Myocyte (in vitro differentiated cells): ENCODE measurements around the gene WTIP. TPM values are rescaled to one million over a fixed set of nuclear protein-coding genes. Genes with fewer than 3 reads are reported as not detected.
A peak's percentile ranks its signal among the peaks of the same experiment; 100 is the strongest.
"Not testable (repeated sequence)": the region's sequence is repeated elsewhere in the genome, so short reads cannot be mapped to it uniquely, and the experiment has no call there.

ENCODE experiments used
- DNase-seq: peaks from one replicate; pipeline ENCODE4 v3.0.0-alpha.2; 2012; ENCODE audit warnings: low read depth
- total RNA-seq: library from RNA; depleted of rRNA; stranded (reverse); fragments of >200 nt; gene quantifications from 2 replicates; pipeline ENCODE4 v1.2.3, GENCODE V29; 2014

Gene WTIP
- total RNA-seq, 1 donor from 2014 or later = 32.3 TPM

- no peak for DNase-seq
Observed at GRCh38 chr19:34503531-34504272, 22.1 kb downstream of the WTIP start.

DNA sequence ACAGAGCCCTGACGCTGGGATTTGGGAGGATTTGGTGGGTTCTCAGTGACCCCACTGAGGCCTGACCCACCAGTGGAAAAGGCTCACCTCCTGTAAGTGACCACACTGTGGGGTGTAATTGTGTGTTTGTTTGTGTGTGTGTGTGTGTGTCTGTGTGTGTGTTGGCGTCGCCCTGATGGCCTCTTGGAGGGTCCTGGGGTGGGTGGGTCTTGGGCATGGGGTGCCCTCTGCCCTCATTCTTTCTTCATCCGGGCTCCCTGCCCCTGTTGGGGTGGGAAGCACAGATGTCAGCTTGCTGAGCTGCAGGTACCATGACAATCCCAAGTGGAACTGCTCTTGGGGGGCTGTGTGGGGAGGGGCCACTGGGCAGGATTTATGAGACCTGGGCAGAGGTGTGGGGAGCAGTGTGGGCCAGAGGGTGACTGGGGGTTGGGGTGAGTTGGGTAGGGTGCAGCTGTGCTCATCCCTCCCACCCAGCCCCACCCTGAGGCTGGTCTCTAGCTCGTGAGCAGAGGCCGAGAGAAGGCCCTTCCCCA, 22.8 kb downstream of the WTIP start:
- no peak for DNase-seq

DNA sequence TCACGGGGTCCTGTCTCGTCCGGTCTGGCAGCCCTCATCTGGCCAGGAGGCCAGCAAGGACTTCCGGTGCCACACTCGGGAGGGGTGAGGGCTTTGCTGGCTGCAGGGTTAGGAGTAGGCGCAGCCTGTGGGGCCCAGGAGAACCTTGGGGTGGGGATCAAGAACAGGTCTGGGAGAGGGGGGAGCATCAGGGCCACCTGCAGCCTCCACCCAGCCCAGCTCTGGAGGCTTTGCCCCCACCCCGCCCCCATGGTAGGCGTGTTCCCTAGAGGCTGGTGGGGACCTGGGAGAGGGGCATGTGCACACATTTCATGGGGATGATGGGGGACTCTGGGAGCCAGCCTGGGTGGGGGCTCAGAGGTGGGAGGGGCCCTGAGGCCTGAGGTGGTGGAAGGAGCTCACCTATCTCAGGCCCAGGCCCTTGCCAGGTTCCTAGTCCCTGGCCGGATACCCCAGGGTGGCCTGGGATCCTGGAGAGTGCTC, 23.3 kb downstream of the WTIP start:
- no peak for DNase-seq

DNA sequence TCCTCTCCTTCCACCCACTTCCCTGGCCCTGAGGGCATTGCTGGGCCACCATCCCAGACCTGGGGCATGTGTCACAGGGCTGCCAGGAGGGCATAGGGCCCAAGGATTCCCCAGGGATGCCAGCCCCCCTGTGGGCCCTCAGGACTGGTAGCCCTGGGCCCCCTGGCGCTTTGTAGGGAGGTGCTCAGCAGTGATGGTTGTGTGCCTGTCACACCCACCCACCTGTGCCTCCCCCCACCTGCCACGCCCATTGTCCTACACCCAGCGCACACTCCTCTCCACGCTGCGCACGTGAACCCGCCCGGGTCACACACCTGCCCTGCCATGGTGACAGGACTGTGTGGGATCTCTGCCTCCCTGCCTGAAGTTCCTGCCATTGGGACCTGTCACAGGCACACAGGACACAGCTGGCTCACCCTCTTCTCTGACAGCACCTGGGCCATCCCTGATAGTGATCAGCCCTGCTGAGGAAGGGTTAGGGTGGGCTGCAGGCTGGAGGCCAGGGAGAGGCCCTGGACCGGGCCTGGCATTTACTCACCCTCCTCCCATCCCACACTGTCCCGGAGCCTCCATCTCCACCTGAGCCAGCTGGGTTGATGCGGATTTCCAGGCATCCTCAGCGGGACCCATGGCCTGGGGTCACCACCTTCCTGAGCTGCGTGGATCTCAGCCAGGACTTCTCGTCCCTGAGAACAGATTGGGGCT, 23.9 kb downstream of the WTIP start:
- DNase-seq = no peak

- DNase-seq = no peak
Observed at GRCh38 chr19:34506026-34506370, 24.4 kb downstream of the WTIP start.

GRCh38 chr19:34507414-34508067, 26.0 kb downstream of the WTIP start:
- no peak for DNase-seq

DNA sequence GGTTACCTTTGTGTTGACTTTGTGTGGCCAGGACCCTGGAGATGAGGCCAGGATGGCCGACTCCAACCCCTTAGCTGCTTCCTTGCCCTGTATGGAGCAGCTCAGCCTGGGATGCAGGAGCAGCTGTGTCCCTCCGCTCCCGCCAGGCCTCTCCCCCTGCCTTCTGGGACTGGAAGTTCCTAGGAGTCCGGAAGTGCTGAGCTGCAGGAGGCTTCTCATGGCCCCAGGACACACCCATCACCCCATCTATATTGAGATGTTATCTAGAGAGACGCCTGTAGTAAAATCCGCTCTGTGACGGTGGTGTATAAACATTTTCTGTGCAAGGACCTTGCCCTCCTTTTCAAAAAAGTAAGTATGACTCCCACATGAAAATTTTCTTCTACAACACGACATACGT, 27.0 kb downstream of the WTIP start:
- DNase-seq = no peak

DNA sequence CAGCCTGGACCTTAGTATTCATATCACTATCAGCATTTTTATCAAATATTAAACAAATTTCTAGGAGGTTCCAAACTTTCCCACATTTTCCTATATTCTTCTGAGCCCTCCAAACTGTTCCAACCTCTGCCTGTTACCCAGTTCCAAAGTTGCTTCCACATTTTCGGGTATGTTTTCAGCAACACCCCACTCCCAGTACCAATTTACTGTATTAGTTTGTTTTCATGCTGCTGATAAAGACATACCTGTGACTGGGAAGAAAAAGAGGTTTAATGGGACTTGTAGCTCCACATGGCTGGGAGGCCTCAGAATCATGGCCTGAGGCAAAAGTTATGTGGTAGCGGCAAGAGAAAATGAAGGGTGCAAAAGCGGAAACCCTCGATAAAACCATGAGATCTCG, 29.3 kb downstream of the WTIP start:
- not testable (repeated sequence) for DNase-seq

DNA sequence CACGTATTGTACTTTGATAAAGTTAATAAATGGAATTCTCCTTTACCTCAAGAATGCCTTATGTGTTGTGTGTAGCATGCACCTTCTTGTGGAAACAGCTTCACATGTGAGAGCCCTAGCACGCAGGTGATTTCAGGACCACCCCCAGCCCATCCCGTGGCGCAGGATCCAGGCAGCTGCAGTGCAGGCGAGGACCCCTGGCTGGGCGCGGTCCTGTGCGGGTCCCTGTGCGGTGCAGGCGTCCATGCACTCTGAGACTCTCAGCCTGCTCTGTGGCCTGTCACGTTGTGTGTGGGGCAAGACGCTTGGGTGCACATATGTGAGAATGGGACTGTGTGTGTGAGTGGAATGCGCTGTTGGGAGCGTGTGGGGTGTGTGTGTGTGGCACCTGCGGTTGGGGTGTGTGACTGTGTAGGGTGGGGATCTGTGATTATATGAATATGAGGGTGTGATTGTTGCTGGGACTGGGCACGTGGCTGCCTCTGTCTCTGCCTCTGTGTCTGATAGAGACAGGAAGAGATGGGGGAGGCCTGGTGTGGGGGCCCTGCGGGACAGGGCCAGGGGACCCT, 30.8 kb downstream of the WTIP start:
- DNase-seq = no peak

GRCh38 chr19:34513767-34514166, 32.2 kb downstream of the WTIP start:
- no peak for DNase-seq

DNA sequence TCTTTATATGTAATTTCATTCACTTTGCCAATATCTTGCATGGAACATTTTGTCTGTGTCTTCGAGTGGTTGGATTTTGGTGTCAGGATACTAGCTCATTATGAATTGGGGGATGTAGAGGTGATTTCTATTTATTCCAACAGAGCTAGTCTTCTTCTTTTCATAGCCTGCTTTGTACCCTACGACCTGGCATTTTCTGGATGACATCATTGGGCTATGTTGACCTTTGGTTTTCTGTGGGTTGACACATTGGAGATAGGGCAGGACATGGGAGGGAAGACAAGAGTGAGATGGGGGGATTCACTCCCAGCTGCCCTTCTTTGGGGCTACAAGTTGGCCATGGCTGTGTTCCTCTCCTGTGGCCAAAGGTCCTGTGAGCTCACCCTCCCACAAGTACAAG, 38.0 kb downstream of the WTIP start:
- no peak for DNase-seq

DNA sequence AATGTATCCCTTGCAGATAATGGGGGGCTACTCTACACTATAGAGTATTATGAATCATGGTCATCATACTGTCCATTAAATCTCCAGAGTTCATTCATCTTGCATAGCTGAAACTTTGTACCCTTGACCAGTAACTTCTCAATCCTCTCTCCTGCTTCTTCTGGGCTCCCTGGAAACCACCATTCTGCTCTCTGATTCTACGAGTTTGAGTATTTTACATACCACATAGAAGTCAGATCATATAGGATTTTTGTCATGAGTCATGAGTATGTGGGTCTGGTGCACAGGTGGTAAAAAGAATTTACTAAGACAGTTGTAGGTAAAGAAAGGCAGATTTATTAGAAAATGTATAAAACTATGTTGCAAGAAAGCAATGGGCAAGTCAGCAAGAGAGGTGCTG, 41.9 kb downstream of the WTIP start:
- no peak for DNase-seq

- no peak for DNase-seq
Observed at GRCh38 chr19:34525001-34525400, 43.4 kb downstream of the WTIP start.

- DNase-seq = no peak
Observed at GRCh38 chr19:34534206-34534605, 52.6 kb downstream of the WTIP start.

GRCh38 chr19:34539396-34539795, 57.8 kb downstream of the WTIP start:
- no peak for DNase-seq

DNA sequence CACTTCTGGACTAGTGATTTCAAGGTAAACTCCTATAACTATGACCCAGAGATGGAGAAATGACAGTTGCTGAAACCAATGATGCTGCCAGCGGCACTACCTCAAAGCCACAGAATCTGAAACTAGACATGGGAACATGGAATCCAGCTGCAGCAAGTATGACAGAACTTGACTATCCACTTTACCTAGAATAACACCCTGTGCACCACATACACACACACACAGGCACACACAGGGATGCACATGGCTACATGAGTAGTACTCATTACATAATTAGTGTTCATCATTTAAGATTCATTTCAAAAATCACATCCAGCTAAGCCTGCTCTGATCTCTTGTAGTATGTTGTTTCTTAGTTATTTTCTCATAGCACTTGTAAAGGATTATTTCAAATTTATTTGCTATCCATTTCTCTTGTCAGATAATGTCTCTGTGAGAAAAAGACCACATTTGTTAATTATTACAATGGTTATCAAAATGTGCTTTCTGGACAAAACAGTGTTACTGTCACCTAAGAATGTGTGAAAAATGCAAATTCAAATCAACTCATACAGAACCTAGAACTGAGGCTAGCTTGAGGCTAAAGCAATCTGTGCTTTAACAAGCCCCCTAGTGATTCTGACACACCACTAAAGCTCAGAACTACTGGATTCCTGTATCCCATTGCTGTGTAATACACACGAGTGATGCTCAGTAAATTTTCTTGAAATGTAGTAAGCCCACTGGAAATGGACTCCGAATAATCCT, 59.4 kb downstream of the WTIP start:
- no peak for DNase-seq

DNA sequence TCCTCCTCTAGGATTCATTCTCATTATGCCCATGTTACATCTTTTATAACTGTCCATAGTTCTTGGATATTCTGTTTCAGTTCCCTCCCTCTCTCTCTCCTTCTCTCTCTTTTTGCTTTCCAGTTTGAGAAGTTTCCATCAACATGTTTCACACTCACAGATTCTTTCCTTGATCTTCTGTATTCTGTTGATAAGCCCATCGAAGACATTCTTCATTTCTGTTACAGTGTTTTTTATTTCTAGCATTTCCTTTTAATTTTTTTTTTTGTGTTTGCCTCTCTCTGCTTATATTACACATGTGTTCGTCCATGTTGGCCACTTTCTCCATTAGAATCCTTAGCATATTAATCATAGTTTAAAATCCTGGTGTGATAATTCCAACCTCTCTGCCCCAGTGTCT, 68.3 kb downstream of the WTIP start:
- no peak for DNase-seq

- peak; percentile 5 for DNase-seq
Observed at GRCh38 chr19:34555447-34555846, 73.9 kb downstream of the WTIP start.

GRCh38 chr19:34556488-34556887, 74.9 kb downstream of the WTIP start:
- peak; percentile 37 for DNase-seq

GRCh38 chr19:34559045-34559444, 77.5 kb downstream of the WTIP start:
- DNase-seq = no peak

- no peak for DNase-seq
Observed at GRCh38 chr19:34560229-34560628, 78.7 kb downstream of the WTIP start.
